Measurements from ENCODE around the gene C22orf15. TPM values are rescaled to one million over a fixed set of nuclear protein-coding genes. Genes with fewer than 3 reads are reported as not detected.

C22orf15 gene
- total RNA-seq, 1 experiment from 2014 or later = 2.7 TPM

DNA sequence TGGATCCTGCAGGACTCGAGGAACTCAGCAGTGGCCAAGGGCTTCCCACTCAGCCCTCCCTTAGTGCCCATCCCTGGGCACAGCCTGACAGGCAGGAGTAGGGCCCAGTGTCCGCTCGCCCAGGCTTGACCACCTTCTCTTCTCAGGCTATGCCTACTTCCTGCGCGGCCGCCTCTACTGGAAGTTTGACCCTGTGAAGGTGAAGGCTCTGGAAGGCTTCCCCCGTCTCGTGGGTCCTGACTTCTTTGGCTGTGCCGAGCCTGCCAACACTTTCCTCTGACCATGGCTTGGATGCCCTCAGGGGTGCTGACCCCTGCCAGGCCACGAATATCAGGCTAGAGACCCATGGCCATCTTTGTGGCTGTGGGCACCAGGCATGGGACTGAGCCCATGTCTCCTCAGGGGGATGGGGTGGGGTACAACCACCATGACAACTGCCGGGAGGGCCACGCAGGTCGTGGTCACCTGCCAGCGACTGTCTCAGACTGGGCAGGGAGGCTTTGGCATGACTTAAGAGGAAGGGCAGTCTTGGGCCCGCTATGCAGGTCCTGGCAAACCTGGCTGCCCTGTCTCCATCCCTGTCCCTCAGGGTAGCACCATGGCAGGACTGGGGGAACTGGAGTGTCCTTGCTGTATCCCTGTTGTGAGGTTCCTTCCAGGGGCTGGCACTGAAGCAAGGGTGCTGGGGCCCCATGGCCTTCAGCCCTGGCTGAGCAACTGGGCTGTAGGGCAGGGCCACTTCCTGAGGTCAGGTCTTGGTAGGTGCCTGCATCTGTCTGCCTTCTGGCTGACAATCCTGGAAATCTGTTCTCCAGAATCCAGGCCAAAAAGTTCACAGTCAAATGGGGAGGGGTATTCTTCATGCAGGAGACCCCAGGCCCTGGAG, 20.7 kb downstream of the C22orf15 start:
- Mint-ChIP-seq H3K36me3 (0 out of 2 replicates have a peak, but pooled peaks cover 2% of the 10 kb centered on the region), H3K27me3 (ENCODE audit: low read depth) (no peaks in the 10 kb centered on the region; the same call in 1 of the 2 replicates), H3K4me1 (peaks cover 16% of the 10 kb centered on the region), H3K27ac (no peak overlapping the region), H3K4me3 (no peak overlapping the region), H3K9me3 (no peaks in the 10 kb centered on the region)
- POLR2A ChIA-PET = no interaction called here
- CTCF ChIA-PET = interaction anchor here (1.0 kb wide), 1 partner anchor 16 kb away, joined by 3 read pairs; the partner anchor contains the start of gene CHCHD10
- TF ChIP-seq GRHL2 (CRISPR knock-in tag; IDR thresholded peaks at IDR 0.05; ENCODE audit: insufficient replicate concordance, severe bottlenecking) (no peak), CDX4 (CRISPR knock-in tag; IDR thresholded peaks at IDR 0.05; ENCODE audit: borderline replicate concordance) (no peak), GABPB1 (CRISPR knock-in tag; IDR thresholded peaks at IDR 0.05) (no peak)
- DNase-seq (ENCODE audit: low spot score) (no peak), ATAC-seq (no peak)

GRCh38 chr22:23784215-23784732, 21.5 kb downstream of the C22orf15 start:
- no peak overlapping the region for H3K27ac Mint-ChIP-seq
- DNase-seq (ENCODE audit: low spot score) = no peak

More at GRCh38 chr22:23784215-23784732, 21.5 kb downstream of the C22orf15 start:
- ChIA-PET POLR2A (no interaction called here), CTCF (no interaction called here)
- H3K4me3 Mint-ChIP-seq = no peak overlapping the region
- TF ChIP-seq SMAD4 (CRISPR knock-in tag; IDR thresholded peaks at IDR 0.05) (no peak), MLX (CRISPR knock-in tag; IDR thresholded peaks at IDR 0.05) (no peak), ATF1 (CRISPR knock-in tag; IDR thresholded peaks at IDR 0.05) (no peak), ZNF512 (CRISPR knock-in tag; IDR thresholded peaks at IDR 0.05; ENCODE audit: borderline replicate concordance) (no peak), CREB1 (CRISPR knock-in tag; IDR thresholded peaks at IDR 0.05) (no peak), KAT7 (CRISPR knock-in tag; IDR thresholded peaks at IDR 0.05; ENCODE audit: borderline replicate concordance) (no peak), ZNF138 (CRISPR knock-in tag; conservative IDR thresholded peaks at IDR 0.05) (no peak), FOXP4 (CRISPR knock-in tag; IDR thresholded peaks at IDR 0.05) (no peak), SP1 (CRISPR knock-in tag; conservative IDR thresholded peaks at IDR 0.05) (no peak), ZNF671 (CRISPR knock-in tag; IDR thresholded peaks at IDR 0.05) (no peak), FOXK1 (CRISPR knock-in tag; IDR thresholded peaks at IDR 0.05) (no peak), GRHL2 (CRISPR knock-in tag; IDR thresholded peaks at IDR 0.05; ENCODE audit: insufficient replicate concordance, severe bottlenecking) (no peak), ZMAT4 (CRISPR knock-in tag; IDR thresholded peaks at IDR 0.05) (no peak)
- TF ChIP-seq, protein P1, sequence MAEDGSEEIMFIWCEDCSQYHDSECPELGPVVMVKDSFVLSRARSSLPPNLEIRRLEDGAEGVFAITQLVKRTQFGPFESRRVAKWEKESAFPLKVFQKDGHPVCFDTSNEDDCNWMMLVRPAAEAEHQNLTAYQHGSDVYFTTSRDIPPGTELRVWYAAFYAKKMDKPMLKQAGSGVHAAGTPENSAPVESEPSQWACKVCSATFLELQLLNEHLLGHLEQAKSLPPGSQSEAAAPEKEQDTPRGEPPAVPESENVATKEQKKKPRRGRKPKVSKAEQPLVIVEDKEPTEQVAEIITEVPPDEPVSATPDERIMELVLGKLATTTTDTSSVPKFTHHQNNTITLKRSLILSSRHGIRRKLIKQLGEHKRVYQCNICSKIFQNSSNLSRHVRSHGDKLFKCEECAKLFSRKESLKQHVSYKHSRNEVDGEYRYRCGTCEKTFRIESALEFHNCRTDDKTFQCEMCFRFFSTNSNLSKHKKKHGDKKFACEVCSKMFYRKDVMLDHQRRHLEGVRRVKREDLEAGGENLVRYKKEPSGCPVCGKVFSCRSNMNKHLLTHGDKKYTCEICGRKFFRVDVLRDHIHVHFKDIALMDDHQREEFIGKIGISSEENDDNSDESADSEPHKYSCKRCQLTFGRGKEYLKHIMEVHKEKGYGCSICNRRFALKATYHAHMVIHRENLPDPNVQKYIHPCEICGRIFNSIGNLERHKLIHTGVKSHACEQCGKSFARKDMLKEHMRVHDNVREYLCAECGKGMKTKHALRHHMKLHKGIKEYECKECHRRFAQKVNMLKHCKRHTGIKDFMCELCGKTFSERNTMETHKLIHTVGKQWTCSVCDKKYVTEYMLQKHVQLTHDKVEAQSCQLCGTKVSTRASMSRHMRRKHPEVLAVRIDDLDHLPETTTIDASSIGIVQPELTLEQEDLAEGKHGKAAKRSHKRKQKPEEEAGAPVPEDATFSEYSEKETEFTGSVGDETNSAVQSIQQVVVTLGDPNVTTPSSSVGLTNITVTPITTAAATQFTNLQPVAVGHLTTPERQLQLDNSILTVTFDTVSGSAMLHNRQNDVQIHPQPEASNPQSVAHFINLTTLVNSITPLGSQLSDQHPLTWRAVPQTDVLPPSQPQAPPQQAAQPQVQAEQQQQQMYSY (CRISPR knock-in tag; IDR thresholded peaks at IDR 0.05) = no peak
- no peaks in the 10 kb centered on the region; the same call in 1 of the 2 replicates for H3K27me3 Mint-ChIP-seq (ENCODE audit: low read depth)
- no peak for ATAC-seq
- peaks cover 23% of the 10 kb centered on the region for H3K4me1 Mint-ChIP-seq
- no peaks in the 10 kb centered on the region for H3K9me3 Mint-ChIP-seq
- H3K36me3 Mint-ChIP-seq = 0 out of 2 replicates have a peak, but pooled peaks cover 2% of the 10 kb centered on the region
